ENCODE results near the gene SPATA31C1.

DNA sequence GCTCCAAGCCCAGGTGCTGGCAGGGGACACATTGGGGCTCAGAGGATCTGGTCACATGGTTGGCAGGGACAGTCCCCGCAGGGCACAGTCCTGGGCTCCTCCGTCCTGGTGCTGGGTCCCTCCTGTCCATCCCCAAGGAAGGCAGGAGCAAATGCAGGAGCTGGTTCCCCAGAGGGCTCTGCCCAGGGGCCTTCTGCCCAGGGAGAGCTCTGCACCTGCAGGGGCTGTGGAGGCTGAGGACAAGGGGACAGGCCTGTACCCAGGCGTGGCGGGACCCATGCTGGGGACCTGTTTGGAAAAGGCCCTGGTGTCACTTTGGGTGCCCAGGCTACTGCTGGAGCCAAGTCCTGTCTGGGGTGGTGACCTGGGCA lies 27.9 kb upstream of the SPATA31C1 start:
- TF ChIP-seq, protein P1, sequence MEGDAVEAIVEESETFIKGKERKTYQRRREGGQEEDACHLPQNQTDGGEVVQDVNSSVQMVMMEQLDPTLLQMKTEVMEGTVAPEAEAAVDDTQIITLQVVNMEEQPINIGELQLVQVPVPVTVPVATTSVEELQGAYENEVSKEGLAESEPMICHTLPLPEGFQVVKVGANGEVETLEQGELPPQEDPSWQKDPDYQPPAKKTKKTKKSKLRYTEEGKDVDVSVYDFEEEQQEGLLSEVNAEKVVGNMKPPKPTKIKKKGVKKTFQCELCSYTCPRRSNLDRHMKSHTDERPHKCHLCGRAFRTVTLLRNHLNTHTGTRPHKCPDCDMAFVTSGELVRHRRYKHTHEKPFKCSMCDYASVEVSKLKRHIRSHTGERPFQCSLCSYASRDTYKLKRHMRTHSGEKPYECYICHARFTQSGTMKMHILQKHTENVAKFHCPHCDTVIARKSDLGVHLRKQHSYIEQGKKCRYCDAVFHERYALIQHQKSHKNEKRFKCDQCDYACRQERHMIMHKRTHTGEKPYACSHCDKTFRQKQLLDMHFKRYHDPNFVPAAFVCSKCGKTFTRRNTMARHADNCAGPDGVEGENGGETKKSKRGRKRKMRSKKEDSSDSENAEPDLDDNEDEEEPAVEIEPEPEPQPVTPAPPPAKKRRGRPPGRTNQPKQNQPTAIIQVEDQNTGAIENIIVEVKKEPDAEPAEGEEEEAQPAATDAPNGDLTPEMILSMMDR (conservative IDR thresholded peaks at IDR 0.05; ENCODE audit: low read length) = no peak
- no peak for TF ChIP-seq EZH2phosphoT487 (IDR thresholded peaks at IDR 0.05; ENCODE audit: borderline replicate concordance, low read depth, low read length)
